Hematopoietic multipotent progenitor cell treated with erythropoietin and hydrocortisone succinate and interleukin-3 and kit ligand, for 4 days (in vitro differentiated cells): ENCODE data around the gene TSG101.

Experiments
- DNase-seq: peaks from one replicate; pipeline ENCODE4 v3.0.0-alpha.2; 2015

TSG101 gene, protein sequence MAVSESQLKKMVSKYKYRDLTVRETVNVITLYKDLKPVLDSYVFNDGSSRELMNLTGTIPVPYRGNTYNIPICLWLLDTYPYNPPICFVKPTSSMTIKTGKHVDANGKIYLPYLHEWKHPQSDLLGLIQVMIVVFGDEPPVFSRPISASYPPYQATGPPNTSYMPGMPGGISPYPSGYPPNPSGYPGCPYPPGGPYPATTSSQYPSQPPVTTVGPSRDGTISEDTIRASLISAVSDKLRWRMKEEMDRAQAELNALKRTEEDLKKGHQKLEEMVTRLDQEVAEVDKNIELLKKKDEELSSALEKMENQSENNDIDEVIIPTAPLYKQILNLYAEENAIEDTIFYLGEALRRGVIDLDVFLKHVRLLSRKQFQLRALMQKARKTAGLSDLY

DNA sequence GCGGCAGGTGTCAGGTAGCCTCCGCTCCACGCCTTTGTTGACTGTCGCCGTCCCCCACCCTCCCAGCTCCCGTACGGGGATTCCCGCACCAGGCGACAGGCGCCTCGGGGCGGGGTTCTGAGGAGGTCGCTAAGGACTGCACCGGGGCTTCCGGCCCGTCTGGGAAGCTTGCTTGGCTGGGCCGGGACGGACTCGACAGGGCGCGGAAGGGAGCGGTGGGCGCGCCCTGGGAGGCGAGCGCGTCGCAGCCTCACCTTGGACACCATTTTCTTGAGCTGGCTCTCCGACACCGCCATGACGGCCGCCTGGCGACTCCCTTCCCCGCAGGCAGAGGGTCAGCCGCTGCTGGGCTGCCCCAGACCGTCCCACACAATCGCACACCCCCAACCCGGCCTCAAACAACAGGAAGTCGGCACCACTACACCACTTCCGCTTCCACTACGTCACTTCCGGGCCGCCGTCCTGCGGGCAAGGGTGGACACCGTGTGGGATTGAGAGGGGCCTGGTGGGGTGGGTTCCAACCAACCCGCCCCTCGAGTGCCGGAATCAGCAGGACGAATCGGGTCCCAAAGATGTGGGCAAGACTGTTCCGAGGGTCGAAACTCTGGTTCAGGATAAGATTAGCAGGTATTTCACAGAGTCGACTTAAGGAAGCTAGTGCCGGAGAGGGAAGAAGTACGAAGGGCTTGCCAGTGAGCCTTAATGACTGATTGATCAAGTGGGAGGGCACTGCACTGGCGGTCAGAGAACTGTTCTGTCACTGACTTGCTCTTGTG, at the start of gene TSG101:
Gene TSG101 (minus strand): TSS at position 422 of the 776 bp plus-strand sequence. CDS start 126 bp downstream, at position 296.
- DNase-seq, result peak; percentile 96

- DNase-seq, result no peak
These were observed 48.6 kb upstream of the TSG101 start for GRCh38 chr11:18575361-18575760.

- DNase-seq, result no peak
These were observed 40.3 kb upstream of the TSG101 start for GRCh38 chr11:18567081-18567480.

DNA sequence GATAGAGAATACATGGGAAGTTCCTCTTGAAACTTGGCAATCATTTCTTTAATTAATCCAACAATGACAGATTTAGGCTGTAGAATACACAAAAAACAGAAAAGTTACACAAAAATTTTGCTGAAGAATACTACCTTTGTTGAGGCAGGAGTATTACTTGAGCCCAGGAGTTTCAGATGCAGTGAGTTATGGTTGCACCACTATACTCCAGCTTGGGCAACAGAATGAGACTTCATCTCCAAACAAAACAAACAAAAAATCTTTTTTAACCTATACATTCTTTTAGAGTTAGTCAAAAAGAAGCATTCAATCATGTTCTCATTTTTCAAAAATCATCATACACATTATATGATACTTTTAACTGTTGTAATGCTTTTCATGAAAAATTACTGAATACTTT, 39.7 kb upstream of the TSG101 start:
- DNase-seq, result no peak

GRCh38 chr11:18564149-18564548, 37.4 kb upstream of the TSG101 start:
- DNase-seq, result no peak

DNA sequence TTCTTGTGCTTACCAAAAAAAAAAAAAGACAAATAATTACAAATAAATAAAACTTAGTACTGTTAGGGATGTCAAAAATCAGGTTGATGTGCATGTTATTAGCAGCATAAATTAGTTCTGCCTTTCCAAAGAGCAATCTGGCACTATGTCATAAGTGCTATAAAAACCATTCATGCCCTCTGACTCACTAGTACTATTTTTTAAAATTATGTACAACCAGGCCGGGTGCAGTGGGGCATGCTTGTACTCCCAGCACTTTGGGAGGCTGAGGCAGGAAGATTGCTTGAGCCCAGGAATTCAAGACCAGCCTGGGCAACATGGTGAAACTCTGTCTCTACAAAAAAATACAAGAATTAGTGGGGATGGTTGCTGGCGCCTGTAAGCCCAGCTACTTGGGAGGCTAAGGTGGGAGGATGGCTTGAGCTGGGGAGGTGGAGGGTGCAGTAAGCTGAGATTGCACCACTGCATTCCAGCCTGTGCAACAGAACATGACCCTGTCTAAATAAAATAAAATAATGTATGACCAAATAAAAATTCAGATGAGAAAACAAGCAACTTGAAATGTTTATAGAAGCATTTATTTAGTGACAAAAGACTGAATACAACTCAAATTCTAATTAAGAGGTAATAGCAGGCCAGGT, 36.5 kb upstream of the TSG101 start:
- no peak for DNase-seq

DNA sequence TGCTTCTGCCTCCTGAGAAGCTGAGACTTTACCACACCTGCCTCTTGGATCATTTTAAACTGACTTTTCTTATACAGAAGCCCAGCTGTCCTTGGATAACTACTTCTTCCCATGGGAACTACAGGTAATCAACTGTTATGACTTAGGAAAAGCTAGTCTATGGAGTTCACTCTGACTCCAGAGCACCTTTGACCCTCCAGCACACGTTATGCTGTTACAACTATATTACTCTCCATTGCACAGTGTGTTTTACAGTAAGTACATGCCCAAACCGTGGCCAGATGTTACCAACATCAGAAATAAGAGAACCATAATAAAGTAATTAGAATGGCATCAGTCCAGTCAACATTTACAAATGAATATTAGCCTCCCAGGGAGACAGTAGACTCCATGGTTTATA, 21.3 kb upstream of the TSG101 start:
- no peak for DNase-seq

DNA sequence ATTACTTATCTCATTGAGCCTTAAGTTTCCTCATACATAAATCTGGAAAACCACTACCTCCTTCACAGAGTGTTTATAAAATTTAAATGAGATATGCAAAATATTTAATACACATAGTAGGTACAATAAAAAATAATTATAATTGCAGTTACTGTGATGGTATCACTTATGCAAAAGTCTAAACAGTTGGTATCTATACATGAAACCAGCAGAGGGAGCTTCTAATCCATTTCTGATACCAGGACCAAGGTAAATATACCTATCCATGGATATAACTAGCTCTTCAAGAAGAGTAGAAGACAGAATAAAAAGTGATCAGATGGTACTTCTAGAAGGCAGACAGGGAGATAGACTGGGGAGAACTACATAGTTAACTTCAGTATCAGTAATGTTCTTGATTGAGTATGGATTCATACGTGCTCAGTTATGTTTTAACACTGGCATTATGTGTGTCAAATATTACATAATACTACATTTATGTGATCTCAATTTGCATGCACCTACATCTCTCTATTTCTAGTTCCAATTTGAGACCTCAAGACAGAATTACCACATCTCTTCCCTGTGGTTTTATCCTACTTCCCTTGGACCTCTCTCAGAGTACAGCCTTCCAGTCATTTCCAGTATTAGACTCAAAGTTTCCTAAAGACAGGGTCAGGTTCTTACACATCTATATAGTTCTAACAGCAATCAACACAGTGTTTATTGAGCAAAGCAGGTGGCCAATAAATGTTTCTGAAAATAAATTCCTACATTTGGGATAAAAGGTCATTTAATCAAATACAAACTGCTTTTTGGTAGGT, 13.7 kb upstream of the TSG101 start:
- peak; percentile 63 for DNase-seq

- DNase-seq, result no peak
These were observed 9.5 kb upstream of the TSG101 start for GRCh38 chr11:18536209-18536608.

- DNase-seq, result no peak
These were observed 7.5 kb upstream of the TSG101 start for GRCh38 chr11:18534245-18534644.

DNA sequence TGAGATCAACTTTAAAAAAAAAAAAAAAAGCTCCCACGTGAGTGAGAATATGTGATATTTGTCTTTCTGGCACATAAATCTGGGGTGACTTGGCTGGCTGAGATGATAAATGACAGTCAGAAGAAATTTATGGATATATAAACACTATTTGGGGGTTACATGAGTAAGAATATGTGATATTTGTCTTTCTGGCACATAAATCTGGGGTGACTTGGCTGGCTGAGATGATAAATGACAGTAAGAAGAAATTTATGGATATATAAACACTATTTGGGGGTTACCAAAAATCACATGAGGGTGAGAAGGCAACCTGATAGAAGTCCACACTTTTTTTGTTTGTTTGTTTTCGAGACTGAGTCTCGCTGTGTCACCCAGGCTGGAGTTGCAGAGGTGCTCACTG, 6.6 kb upstream of the TSG101 start:
- no peak for DNase-seq

GRCh38 chr11:18527512-18527911, 770 bp upstream of the TSG101 start:
- DNase-seq, result peak; percentile 20

GRCh38 chr11:18526130-18526520, 617 bp downstream of the TSG101 start:
- no peak for DNase-seq

DNA sequence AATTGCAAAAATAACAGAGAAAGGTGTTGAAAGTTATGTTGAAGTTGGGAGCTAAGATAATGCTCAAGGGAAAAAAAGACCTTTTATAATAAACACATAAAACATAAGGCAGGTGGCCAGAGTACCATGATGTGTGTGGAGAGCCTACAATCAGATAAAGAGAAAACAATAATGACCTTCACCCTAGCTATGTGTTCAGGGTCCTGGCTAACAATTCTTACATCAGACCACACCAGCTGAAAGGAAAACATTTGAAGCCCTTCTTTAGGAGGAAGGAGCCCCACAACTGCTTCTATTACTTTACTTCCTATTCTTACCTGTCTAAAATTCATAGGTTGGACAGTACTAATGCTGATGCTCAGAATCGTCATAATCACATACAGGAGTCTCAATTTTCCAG, 2.5 kb downstream of the TSG101 start:
- no peak for DNase-seq

GRCh38 chr11:18523084-18523483, 3.7 kb downstream of the TSG101 start:
- no peak for DNase-seq

GRCh38 chr11:18522388-18522787, 4.4 kb downstream of the TSG101 start:
- DNase-seq, result peak; percentile 37

DNA sequence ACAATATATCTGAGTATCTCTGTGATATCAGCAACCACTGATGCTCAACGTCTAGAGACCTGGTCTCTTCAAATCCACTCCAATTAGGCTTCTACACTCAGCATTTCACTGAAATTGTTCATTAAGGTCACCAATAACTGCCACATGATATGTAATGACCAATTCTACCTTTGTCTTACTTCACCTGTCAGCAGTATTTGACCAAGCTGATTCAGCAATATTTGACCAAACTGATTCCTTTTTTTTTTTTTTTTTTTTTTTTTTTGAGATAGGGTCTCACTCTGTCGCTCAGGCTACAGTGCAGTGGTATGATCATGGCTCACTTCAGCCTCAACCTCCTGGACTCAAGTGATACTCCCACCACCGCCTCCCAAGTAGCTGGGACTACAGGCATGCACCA, 5.6 kb downstream of the TSG101 start:
- no peak for DNase-seq

GRCh38 chr11:18502352-18502751, 24.4 kb downstream of the TSG101 start:
- DNase-seq, result no peak

GRCh38 chr11:18501629-18502028, 25.1 kb downstream of the TSG101 start:
- DNase-seq, result no peak

GRCh38 chr11:18498039-18498438, 28.7 kb downstream of the TSG101 start:
- DNase-seq, result no peak

DNA sequence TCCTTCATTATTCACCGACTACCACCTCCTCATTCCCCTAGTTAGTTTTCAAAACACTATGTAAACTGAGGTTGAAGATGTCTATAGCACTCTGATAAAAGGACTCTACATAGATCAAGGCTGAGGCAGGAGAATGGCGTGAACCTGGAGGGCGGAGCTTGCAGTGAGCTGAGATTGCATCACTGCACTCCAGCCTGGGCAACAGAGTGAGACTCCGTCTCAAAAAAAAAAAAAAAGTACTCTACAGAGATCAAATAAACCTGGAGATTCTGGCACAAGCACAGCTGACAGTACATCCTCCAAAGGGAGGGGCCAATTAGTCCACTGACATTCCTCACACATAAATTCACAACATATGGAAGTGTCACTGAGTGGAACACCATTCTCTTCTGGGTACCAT, 31.0 kb downstream of the TSG101 start:
- no peak for DNase-seq

GRCh38 chr11:18495271-18495670, 31.5 kb downstream of the TSG101 start:
- peak; percentile 52 for DNase-seq

GRCh38 chr11:18493310-18493709, 33.4 kb downstream of the TSG101 start:
- no peak for DNase-seq
